BLaER1 treated with 17β-estradiol and CSF1 and Interleukin-3, amounts not matched to agents 10 nM and 100 nM (cell line): ENCODE measurements around the gene CIAO2B.
"Not testable (repeated sequence)": the region's sequence is repeated elsewhere in the genome, so short reads cannot be mapped to it uniquely, and the experiment has no call there.

Experiments
- H3K27ac ChIP-seq, 11 experiments: shearing (Covaris generic); formaldehyde crosslinking; 2 replicates each; pipeline ENCODE4 v1.8.1; 2022
- H3K27me3 ChIP-seq, 11 experiments: shearing (Covaris generic); formaldehyde crosslinking; 2 replicates each; pipeline ENCODE4 v1.8.1; 2022
- H3K36me3 ChIP-seq, 11 experiments: shearing (Covaris generic); formaldehyde crosslinking; 2 replicates each; pipeline ENCODE4 v1.8.1; 2022
- H3K4me1 ChIP-seq, 10 experiments: shearing (Covaris generic); formaldehyde crosslinking; 2 replicates each; pipeline ENCODE4 v1.8.1; 2022
- H3K4me2 ChIP-seq, 11 experiments: shearing (Covaris generic); formaldehyde crosslinking; 2 replicates each; pipeline ENCODE4 v1.8.1; 2022
- H3K4me3 ChIP-seq, 10 experiments: shearing (Covaris generic); formaldehyde crosslinking; 2 replicates each; pipeline ENCODE4 v1.8.1; 2022
- H3K9ac ChIP-seq, 11 experiments: shearing (Covaris generic); formaldehyde crosslinking; 2 replicates each; pipeline ENCODE4 v1.8.1; 2022
- H3K9me3 ChIP-seq, 11 experiments: shearing (Covaris generic); formaldehyde crosslinking; replicated peaks in 1 of 11; 2 replicates each; pipeline ENCODE4 v1.8.1; 2022
- H4K20me1 ChIP-seq, 11 experiments: shearing (Covaris generic); formaldehyde crosslinking; 2 replicates each; pipeline ENCODE4 v1.8.1; 2022
- Cebpa-rat ChIP-seq, 11 experiments: shearing (Covaris generic); IDR thresholded peaks; 2 replicates each; pipeline ENCODE4 v1.8.1; 2022

Gene CIAO2B

GRCh38 chr16:66898207-66898606 is 36.0 kb downstream of the CIAO2B start:
- H3K4me2 ChIP-seq: no peak overlapping the region
- no peaks in the 10 kb centered on the region for H3K36me3 ChIP-seq
- H3K9me3 ChIP-seq: no peaks in the 10 kb centered on the region
- no peaks in the 10 kb centered on the region for H3K27me3 ChIP-seq
- no peak for TF ChIP-seq Cebpa-rat (IDR thresholded peaks at IDR 0.05)
- H4K20me1 ChIP-seq: peaks cover 0 to 21% (median 0%) of the 10 kb centered on the region in 11 experiments; a peak in 7 of 22 replicates
- H3K4me3 ChIP-seq: no peak overlapping the region
- H3K27ac ChIP-seq: no peak overlapping the region
- H3K4me1 ChIP-seq: peaks cover 18 to 59% (median 53%) of the 10 kb centered on the region in 10 experiments
- no peak overlapping the region for H3K9ac ChIP-seq

GRCh38 chr16:66896682-66897081 is 37.5 kb downstream of the CIAO2B start:
- peaks cover 19 to 51% (median 47%) of the 10 kb centered on the region in 10 experiments for H3K4me1 ChIP-seq
- H3K9ac ChIP-seq, H3K27ac ChIP-seq, H3K36me3 ChIP-seq, H3K9me3 ChIP-seq, H3K4me3 ChIP-seq, H3K27me3 ChIP-seq: not testable (repeated sequence)
- H3K4me2 ChIP-seq: peak overlapping the region in 2 of 11 experiments; percentile 52 to 56; a peak in 2 of 22 replicates
- peaks cover 0 to 25% (median 6%) of the 10 kb centered on the region in 11 experiments; a peak in 8 of 22 replicates for H4K20me1 ChIP-seq

GRCh38 chr16:66895999-66896398 is 38.2 kb downstream of the CIAO2B start:
- Histone ChIP-seq H3K9me3 (no peaks in the 10 kb centered on the region), H3K4me1 (peaks cover 19 to 48% (median 42%) of the 10 kb centered on the region in 10 experiments), H3K27ac (no peak overlapping the region), H4K20me1 (peaks cover 0 to 32% (median 11%) of the 10 kb centered on the region in 11 experiments; a peak in 10 of 22 replicates), H3K36me3 (peaks cover 0 to 11% (median 4%) of the 10 kb centered on the region in 11 experiments; a peak in 6 of 22 replicates), H3K4me3 (no peak overlapping the region), H3K4me2 (peak overlapping the region in 9 of 11 experiments; percentile 32 to 69 (median 56); a peak in 16 of 22 replicates), H3K27me3 (no peaks in the 10 kb centered on the region), H3K9ac (peak overlapping the region in 5 of 11 experiments; percentile 8 to 47 (median 24); a peak in 5 of 22 replicates)
- no peak for TF ChIP-seq Cebpa-rat (IDR thresholded peaks at IDR 0.05)

GRCh38 chr16:66895689-66895979 is 38.6 kb downstream of the CIAO2B start:
- H4K20me1 ChIP-seq: peaks cover 0 to 36% (median 13%) of the 10 kb centered on the region in 11 experiments; a peak in 13 of 22 replicates
- H3K4me2 ChIP-seq: peak overlapping the region in 9 of 11 experiments; percentile 32 to 69 (median 56); a peak in 17 of 22 replicates
- H3K9ac ChIP-seq: peak overlapping the region in 6 of 11 experiments; percentile 8 to 47 (median 30); a peak in 9 of 22 replicates
- no peak overlapping the region for H3K27ac ChIP-seq
- H3K4me3 ChIP-seq: no peak overlapping the region
- peaks cover 19 to 45% (median 41%) of the 10 kb centered on the region in 10 experiments for H3K4me1 ChIP-seq
- no peaks in the 10 kb centered on the region for H3K27me3 ChIP-seq
- no peaks in the 10 kb centered on the region for H3K9me3 ChIP-seq
- no peak for TF ChIP-seq Cebpa-rat (IDR thresholded peaks at IDR 0.05)
- H3K36me3 ChIP-seq: peaks cover 0 to 15% (median 4%) of the 10 kb centered on the region in 11 experiments; a peak in 7 of 22 replicates

GRCh38 chr16:66894948-66895688 is 39.1 kb downstream of the CIAO2B start:
- peaks cover 0 to 40% (median 15%) of the 10 kb centered on the region in 11 experiments; a peak in 13 of 22 replicates for H4K20me1 ChIP-seq
- H3K27ac ChIP-seq: no peak overlapping the region
- no peaks in the 10 kb centered on the region for H3K27me3 ChIP-seq
- H3K36me3 ChIP-seq: peaks cover 0 to 17% (median 4%) of the 10 kb centered on the region in 11 experiments; a peak in 7 of 22 replicates
- peak overlapping the region in 5 of 11 experiments; percentile 23 to 47 (median 37); a peak in 7 of 22 replicates for H3K9ac ChIP-seq
- peak overlapping the region in 9 of 11 experiments; percentile 32 to 69 (median 56); a peak in 17 of 22 replicates for H3K4me2 ChIP-seq
- no peak overlapping the region for H3K4me3 ChIP-seq
- TF ChIP-seq Cebpa-rat (IDR thresholded peaks at IDR 0.05): no peak
- H3K9me3 ChIP-seq: no peaks in the 10 kb centered on the region
- peaks cover 16 to 40% (median 36%) of the 10 kb centered on the region in 10 experiments for H3K4me1 ChIP-seq

GRCh38 chr16:66894055-66894454 is 40.1 kb downstream of the CIAO2B start:
- H3K4me2 ChIP-seq: no peak overlapping the region
- H3K27ac ChIP-seq: no peak overlapping the region
- H3K4me1 ChIP-seq: peaks cover 6 to 35% (median 27%) of the 10 kb centered on the region in 10 experiments
- H3K4me3 ChIP-seq: no peak overlapping the region
- H3K9me3 ChIP-seq: no peaks in the 10 kb centered on the region
- peaks cover 0 to 51% (median 15%) of the 10 kb centered on the region in 11 experiments; a peak in 13 of 22 replicates for H4K20me1 ChIP-seq
- no peaks in the 10 kb centered on the region for H3K27me3 ChIP-seq
- H3K36me3 ChIP-seq: peaks cover 0 to 25% (median 4%) of the 10 kb centered on the region in 11 experiments; a peak in 10 of 22 replicates
- no peak overlapping the region for H3K9ac ChIP-seq
- no peak for TF ChIP-seq Cebpa-rat (IDR thresholded peaks at IDR 0.05)

GRCh38 chr16:66891797-66892196 is 42.4 kb downstream of the CIAO2B start:
- Histone ChIP-seq H3K4me1 (peaks cover 6 to 58% (median 43%) of the 10 kb centered on the region in 10 experiments), H3K27ac (no peak overlapping the region), H3K4me3 (no peak overlapping the region), H3K36me3 (peaks cover 0 to 45% (median 17%) of the 10 kb centered on the region in 11 experiments; a peak in 15 of 22 replicates), H3K9me3 (no peaks in the 10 kb centered on the region), H3K4me2 (no peak overlapping the region), H4K20me1 (peaks cover 0 to 74% (median 21%) of the 10 kb centered on the region in 11 experiments; a peak in 17 of 22 replicates), H3K27me3 (no peaks in the 10 kb centered on the region), H3K9ac (no peak overlapping the region)
- TF ChIP-seq Cebpa-rat (IDR thresholded peaks at IDR 0.05): no peak

- Histone ChIP-seq H4K20me1 (peaks cover 0 to 78% (median 25%) of the 10 kb centered on the region in 11 experiments; a peak in 17 of 22 replicates), H3K36me3 (peaks cover 0 to 49% (median 21%) of the 10 kb centered on the region in 11 experiments; a peak in 18 of 22 replicates), H3K9me3 (no peaks in the 10 kb centered on the region), H3K4me3 (no peak overlapping the region), H3K27me3 (no peaks in the 10 kb centered on the region), H3K27ac (no peak overlapping the region), H3K9ac (no peak overlapping the region), H3K4me1 (peaks cover 6 to 61% (median 47%) of the 10 kb centered on the region in 10 experiments), H3K4me2 (no peak overlapping the region)
- no peak for TF ChIP-seq Cebpa-rat (IDR thresholded peaks at IDR 0.05)
Measured at GRCh38 chr16:66891360-66891759, 42.8 kb downstream of the CIAO2B start.

- Histone ChIP-seq H3K9me3 (no peaks in the 10 kb centered on the region), H3K9ac (no peak overlapping the region), H3K4me1 (peaks cover 6 to 57% (median 44%) of the 10 kb centered on the region in 10 experiments), H4K20me1 (peaks cover under 1 to 80% (median 31%) of the 10 kb centered on the region in 11 experiments; a peak in 17 of 22 replicates), H3K4me3 (no peak overlapping the region), H3K27me3 (no peaks in the 10 kb centered on the region), H3K36me3 (peaks cover 3 to 55% (median 27%) of the 10 kb centered on the region in 11 experiments; a peak in 20 of 22 replicates), H3K4me2 (no peak overlapping the region), H3K27ac (no peak overlapping the region)
- no peak for TF ChIP-seq Cebpa-rat (IDR thresholded peaks at IDR 0.05)
Measured at GRCh38 chr16:66890799-66891198, 43.4 kb downstream of the CIAO2B start.
